Testis (tissue), 2 donors: ENCODE results near the gene RSL1D1.

Experiments used
- CTCF ChIP-seq, 3 experiments: fragments of 450-650 bp in 2 of 3; fragments of 200-600 bp in 1 of 3; sonication (generic) in 1 of 3; IDR thresholded peaks; one replicate each; pipeline ENCODE4 v1.5.1; 2016 to 2019; ENCODE audit warnings: antibody characterized with exemption in 3 of 3, mild to moderate bottlenecking in 2 of 3, moderate library complexity in 1 of 3
- POLR2A ChIP-seq: fragments of 450-650 bp; IDR thresholded peaks from one replicate; pipeline ENCODE4 v1.6.1; 2017; ENCODE audit warnings: antibody characterized with exemption, mild to moderate bottlenecking, moderate library complexity

GRCh38 chr16:11892761-11893160 is 41.4 kb upstream of the RSL1D1 start:
- TF ChIP-seq CTCF (IDR thresholded peaks at IDR 0.05) (no peak), POLR2A (no peak)
